Activated CD4-positive, alpha-beta T cell treated with anti-CD3 and anti-CD28 coated beads, Interleukin-2, amount 10 ng/mL, durations not matched to agents 7 days and 5 days (primary cell): Measurements from ENCODE around the gene CCDC9. TPM values are rescaled to one million over a fixed set of nuclear protein-coding genes. Genes with fewer than 3 reads are reported as not detected.

Experiments used
- CTCF ChIA-PET: fragments of 350-600 bp; sonication (Branson Sonifier 250); formaldehyde crosslinking; loops from one replicate; lab custom pipeline; 2021; ENCODE audit warnings: antibody characterized with exemption; lab: Charles Lee
- POLR2A ChIA-PET: fragments of 350-600 bp; sonication (Branson Sonifier 250); formaldehyde crosslinking; loops from one replicate; lab custom pipeline; 2021; ENCODE audit warnings: antibody characterized with exemption; lab: Charles Lee
- DNase-seq: peaks from one replicate; pipeline ENCODE4 v3.0.0-alpha.2; 2020
- H3K27ac Mint-ChIP-seq: one replicate; pipeline ENCODE4 v1.8.0; 2021; ENCODE audit warnings: mild to moderate bottlenecking, moderate library complexity, mixed read lengths
- H3K27me3 Mint-ChIP-seq: one replicate; pipeline ENCODE4 v1.8.0; 2021; ENCODE audit warnings: mixed read lengths
- H3K36me3 Mint-ChIP-seq: one replicate; pipeline ENCODE4 v1.8.0; 2021; ENCODE audit warnings: low read depth, mixed read lengths
- H3K4me1 Mint-ChIP-seq: one replicate; pipeline ENCODE4 v1.8.0; 2021; ENCODE audit warnings: mixed read lengths
- H3K4me3 Mint-ChIP-seq: one replicate; pipeline ENCODE4 v1.8.0; 2021; ENCODE audit warnings: mild to moderate bottlenecking, moderate library complexity, mixed read lengths
- H3K9me3 Mint-ChIP-seq: one replicate; pipeline ENCODE4 v1.8.0; 2021; ENCODE audit warnings: mixed read lengths
- microRNA-seq: library from miRNA; unstranded; fragments of <30 nt; microRNA quantifications from one replicate; pipeline ENCODE4 v1.2.0, GENCODE V29; 2021; ENCODE audit warnings: borderline microRNAs expressed, borderline replicate concordance
- total RNA-seq, 2 experiments: library from RNA; stranded (reverse); gene quantifications; one replicate each; pipeline ENCODE4 v1.2.3, GENCODE V29; 2021

Gene CCDC9
- total RNA-seq, 2 experiments from 2014 or later: 20.4 to 24.1 TPM

- no peak overlapping the region for H3K4me3 Mint-ChIP-seq
- no peaks in the 10 kb centered on the region for H3K4me1 Mint-ChIP-seq
- no peak for DNase-seq
- CTCF ChIA-PET: interaction anchor here (0.5 to 1.9 kb wide), 5 partner anchors 16 to 1698 kb away, joined by 3 to 8 read pairs (median 3); partner anchors contain the start of gene DHX34
- H3K36me3 Mint-ChIP-seq: no peaks in the 10 kb centered on the region
- H3K27ac Mint-ChIP-seq: no peak overlapping the region
- no peaks in the 10 kb centered on the region for H3K9me3 Mint-ChIP-seq
- POLR2A ChIA-PET: no interaction called here
- peaks cover 9% of the 10 kb centered on the region for H3K27me3 Mint-ChIP-seq
Observed at GRCh38 chr19:47315125-47315821, 58.9 kb downstream of the CCDC9 start.

- H3K27ac Mint-ChIP-seq: no peak overlapping the region
- H3K36me3 Mint-ChIP-seq: no peaks in the 10 kb centered on the region
- no peak overlapping the region for H3K4me3 Mint-ChIP-seq
- ChIA-PET CTCF (interaction anchor here (0.7 to 1.9 kb wide), 2 partner anchors 29 to 32 kb away, joined by 5 to 8 read pairs; partner anchors contain the start of gene DHX34), POLR2A (interaction anchor here (0.7 kb wide), 1 partner anchor 156 kb away, joined by 6 read pairs; no protein-coding TSS in a partner anchor)
- H3K27me3 Mint-ChIP-seq: peaks cover 9% of the 10 kb centered on the region
- no peaks in the 10 kb centered on the region for H3K9me3 Mint-ChIP-seq
- no peak for DNase-seq
- H3K4me1 Mint-ChIP-seq: no peaks in the 10 kb centered on the region
Observed at GRCh38 chr19:47316513-47316912, 60.2 kb downstream of the CCDC9 start.

DNA sequence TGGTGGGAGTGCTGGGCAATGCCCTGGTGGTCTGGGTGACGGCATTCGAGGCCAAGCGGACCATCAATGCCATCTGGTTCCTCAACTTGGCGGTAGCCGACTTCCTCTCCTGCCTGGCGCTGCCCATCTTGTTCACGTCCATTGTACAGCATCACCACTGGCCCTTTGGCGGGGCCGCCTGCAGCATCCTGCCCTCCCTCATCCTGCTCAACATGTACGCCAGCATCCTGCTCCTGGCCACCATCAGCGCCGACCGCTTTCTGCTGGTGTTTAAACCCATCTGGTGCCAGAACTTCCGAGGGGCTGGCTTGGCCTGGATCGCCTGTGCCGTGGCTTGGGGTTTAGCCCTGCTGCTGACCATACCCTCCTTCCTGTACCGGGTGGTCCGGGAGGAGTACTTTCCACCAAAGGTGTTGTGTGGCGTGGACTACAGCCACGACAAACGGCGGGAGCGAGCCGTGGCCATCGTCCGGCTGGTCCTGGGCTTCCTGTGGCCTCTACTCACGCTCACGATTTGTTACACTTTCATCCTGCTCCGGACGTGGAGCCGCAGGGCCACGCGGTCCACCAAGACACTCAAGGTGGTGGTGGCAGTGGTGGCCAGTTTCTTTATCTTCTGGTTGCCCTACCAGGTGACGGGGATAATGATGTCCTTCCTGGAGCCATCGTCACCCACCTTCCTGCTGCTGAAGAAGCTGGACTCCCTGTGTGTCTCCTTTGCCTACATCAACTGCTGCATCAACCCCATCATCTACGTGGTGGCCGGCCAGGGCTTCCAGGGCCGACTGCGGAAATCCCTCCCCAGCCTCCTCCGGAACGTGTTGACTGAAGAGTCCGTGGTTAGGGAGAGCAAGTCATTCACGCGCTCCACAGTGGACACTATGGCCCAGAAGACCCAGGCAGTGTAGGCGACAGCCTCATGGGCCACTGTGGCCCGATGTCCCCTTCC is 63.9 kb downstream of the CCDC9 start:
- Mint-ChIP-seq H3K4me1 (no peaks in the 10 kb centered on the region), H3K27me3 (peaks cover 21% of the 10 kb centered on the region), H3K4me3 (no peak overlapping the region), H3K27ac (no peak overlapping the region), H3K36me3 (no peaks in the 10 kb centered on the region), H3K9me3 (no peaks in the 10 kb centered on the region)
- POLR2A ChIA-PET: no interaction called here
- CTCF ChIA-PET: no interaction called here
- no peak for DNase-seq

Small RNAs within 50 kb of the gene (microRNA-seq; reads per million reads assigned to microRNA genes)
- gene MIR3190: not detected
- gene MIR3191: not detected

Other genes with a start within 250 kb of the CCDC9 start
- gene NPAS1, start 236.7 kb upstream of the CCDC9 start, total RNA-seq: not detected
- gene TMEM160, start 207.9 kb upstream of the CCDC9 start, total RNA-seq: 10 to 100 TPM; 41.6 to 56.6 TPM
- 100 to 1,000 TPM in 1 of 2 experiments, 10 to 100 TPM in 1; 99.5 to 115 TPM for gene ZC3H4, start 142.7 kb upstream of the CCDC9 start, total RNA-seq
- gene SAE1, start 125.7 kb upstream of the CCDC9 start, total RNA-seq: 100 to 1,000 TPM; 162 to 168 TPM
- 10 to 100 TPM; 12.8 to 19.0 TPM for gene BBC3, start 25.3 kb upstream of the CCDC9 start, total RNA-seq
- gene INAFM1, start 18.4 kb downstream of the CCDC9 start, total RNA-seq: 10 to 100 TPM; 12.8 to 14.9 TPM
- 1 to 10 TPM; 1.0 to 1.2 TPM for gene C5AR1, start 53.3 kb downstream of the CCDC9 start, total RNA-seq
- gene C5AR2, start 75.7 kb downstream of the CCDC9 start, total RNA-seq: under 1 TPM; 0.25 to 0.37 TPM
- 10 to 100 TPM; 13.0 TPM for gene DHX34, start 92.8 kb downstream of the CCDC9 start, total RNA-seq
- not detected for gene MEIS3, start 163.0 kb downstream of the CCDC9 start, total RNA-seq
- gene SLC8A2, start 215.4 kb downstream of the CCDC9 start, total RNA-seq: not detected
- gene KPTN, start 227.7 kb downstream of the CCDC9 start, total RNA-seq: 10 to 100 TPM; 12.5 to 14.1 TPM